Measurements from ENCODE around the gene CHRNA9. TPM values are rescaled to one million over a fixed set of nuclear protein-coding genes. Genes with fewer than 3 reads are reported as not detected.

The CHRNA9 gene
- total and polyA plus RNA-seq, 2 of the 4 experiments (the other 2 are of a cell fraction) = not detected

GRCh38 chr4:40372651-40373050, 37.5 kb downstream of the CHRNA9 start:
- no TSS peak for BruUV-seq (replicated peaks)
- H3K79me1 ChIP-seq (ENCODE audit: low read depth in 1 of 2, low read length in 2 of 2) = no peaks in the 10 kb centered on the region
- H3K56ac ChIP-seq (ENCODE audit: extremely low read depth, insufficient read depth, low read length) = no peak overlapping the region
- no peak overlapping the region for H2AFZ ChIP-seq (replicated peaks; ENCODE audit: low read length, poor library complexity)
- H3K23ac ChIP-seq (ENCODE audit: low read depth, low read length) = no peak overlapping the region
- ATAC-seq (ENCODE audit: low read depth) = no peak
- TF ChIP-seq, protein P1, sequence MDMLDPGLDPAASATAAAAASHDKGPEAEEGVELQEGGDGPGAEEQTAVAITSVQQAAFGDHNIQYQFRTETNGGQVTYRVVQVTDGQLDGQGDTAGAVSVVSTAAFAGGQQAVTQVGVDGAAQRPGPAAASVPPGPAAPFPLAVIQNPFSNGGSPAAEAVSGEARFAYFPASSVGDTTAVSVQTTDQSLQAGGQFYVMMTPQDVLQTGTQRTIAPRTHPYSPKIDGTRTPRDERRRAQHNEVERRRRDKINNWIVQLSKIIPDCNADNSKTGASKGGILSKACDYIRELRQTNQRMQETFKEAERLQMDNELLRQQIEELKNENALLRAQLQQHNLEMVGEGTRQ (IDR thresholded peaks at IDR 0.05; ENCODE audit: low read depth, low read length) = no peak
- TF ChIP-seq BHLHE40 (IDR thresholded peaks at IDR 0.05; ENCODE audit: low read depth, low read length) = no peak
- TF ChIP-seq SMC3 (IDR thresholded peaks at IDR 0.05; ENCODE audit: low read depth, low read length) = no peak
- TF ChIP-seq POLR2A (IDR thresholded peaks at IDR 0.05; ENCODE audit: low read depth, low read length) = no peak
- TF ChIP-seq, protein P2, sequence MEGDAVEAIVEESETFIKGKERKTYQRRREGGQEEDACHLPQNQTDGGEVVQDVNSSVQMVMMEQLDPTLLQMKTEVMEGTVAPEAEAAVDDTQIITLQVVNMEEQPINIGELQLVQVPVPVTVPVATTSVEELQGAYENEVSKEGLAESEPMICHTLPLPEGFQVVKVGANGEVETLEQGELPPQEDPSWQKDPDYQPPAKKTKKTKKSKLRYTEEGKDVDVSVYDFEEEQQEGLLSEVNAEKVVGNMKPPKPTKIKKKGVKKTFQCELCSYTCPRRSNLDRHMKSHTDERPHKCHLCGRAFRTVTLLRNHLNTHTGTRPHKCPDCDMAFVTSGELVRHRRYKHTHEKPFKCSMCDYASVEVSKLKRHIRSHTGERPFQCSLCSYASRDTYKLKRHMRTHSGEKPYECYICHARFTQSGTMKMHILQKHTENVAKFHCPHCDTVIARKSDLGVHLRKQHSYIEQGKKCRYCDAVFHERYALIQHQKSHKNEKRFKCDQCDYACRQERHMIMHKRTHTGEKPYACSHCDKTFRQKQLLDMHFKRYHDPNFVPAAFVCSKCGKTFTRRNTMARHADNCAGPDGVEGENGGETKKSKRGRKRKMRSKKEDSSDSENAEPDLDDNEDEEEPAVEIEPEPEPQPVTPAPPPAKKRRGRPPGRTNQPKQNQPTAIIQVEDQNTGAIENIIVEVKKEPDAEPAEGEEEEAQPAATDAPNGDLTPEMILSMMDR (conservative IDR thresholded peaks at IDR 0.05; ENCODE audit: low read depth, low read length) = no peak
- no peak for TF ChIP-seq FOS (IDR thresholded peaks at IDR 0.05; ENCODE audit: low read depth, low read length)
- no peak for TF ChIP-seq MXI1 (IDR thresholded peaks at IDR 0.05; ENCODE audit: borderline replicate concordance, low read depth, low read length)
- no peak for TF ChIP-seq MAZ (IDR thresholded peaks at IDR 0.05; ENCODE audit: borderline replicate concordance, low read depth, low read length)
- TF ChIP-seq CHD1 (IDR thresholded peaks at IDR 0.05; ENCODE audit: low read depth, low read length) = no peak
- TF ChIP-seq CEBPB (IDR thresholded peaks at IDR 0.05; ENCODE audit: low read depth, low read length) = no peak
- no peak for TF ChIP-seq MAFK (IDR thresholded peaks at IDR 0.05; ENCODE audit: low read depth, low read length)
- TF ChIP-seq RFX5 (IDR thresholded peaks at IDR 0.05; ENCODE audit: low read depth, low read length) = no peak
- no peak overlapping the region for H3K14ac ChIP-seq (replicated peaks; ENCODE audit: low read depth, low read length)
- no peaks in the 10 kb centered on the region for H3K9me3 ChIP-seq (ENCODE audit: control insufficient read depth, insufficient read depth, low read length)
- no peaks in the 10 kb centered on the region for H4K20me1 ChIP-seq (ENCODE audit: insufficient read depth, low read length)
- no peak overlapping the region for H4K5ac ChIP-seq (ENCODE audit: low read depth, low read length)
- no peak overlapping the region for H3K4ac ChIP-seq (ENCODE audit: low read depth, low read length)
- peaks cover 6% of the 10 kb centered on the region for H3K27me3 ChIP-seq (ENCODE audit: control insufficient read depth, insufficient read depth, low read length)
- H3K27ac ChIP-seq (ENCODE audit: insufficient read depth, low read length) = no peak overlapping the region
- in situ Hi-C loops (cut with MboI; ENCODE audit: low sequenced_read_pairs) = no loop called here
- H3K18ac ChIP-seq (ENCODE audit: low read depth, low read length) = no peak overlapping the region
- no peak overlapping the region for H2AK5ac ChIP-seq (ENCODE audit: low read depth, low read length)
- no peak overlapping the region for H2BK5ac ChIP-seq (ENCODE audit: low read depth, low read length, poor library complexity, severe bottlenecking)
- intact Hi-C loops (cut with micrococcal nuclease) = no loop called here
- H3K4me3 ChIP-seq (ENCODE audit: insufficient read depth, low read depth, low read length) = no peak overlapping the region
- H3K9me1 ChIP-seq (ENCODE audit: insufficient read depth, low read length) = no peaks in the 10 kb centered on the region
- H2BK120ac ChIP-seq (ENCODE audit: low read depth, low read length) = no peak overlapping the region
- POLR2A ChIA-PET (ENCODE audit: unreplicated experiment) = no interaction called here
- H2AK9ac ChIP-seq (replicated peaks; ENCODE audit: low read depth, low read length, poor library complexity) = no peak overlapping the region
- no peak overlapping the region for H2BK20ac ChIP-seq (ENCODE audit: low read depth, low read length)
- 40% methylated on average over 1 of the region's 3 CpGs; no CpG with 5 or more reads in 1 of the 2 experiments for WGBS, 2 experiments (ENCODE audit: extremely low coverage in 2 of 2, insufficient read length in 1 of 2)
- no peak overlapping the region for H4K8ac ChIP-seq (ENCODE audit: low read depth in 2 of 2, low read length in 2 of 2)
- H3K4me1 ChIP-seq (ENCODE audit: control insufficient read depth, insufficient read depth, low read length) = no peaks in the 10 kb centered on the region
- no peak overlapping the region for H2BK15ac ChIP-seq (ENCODE audit: low read depth, low read length)
- H4K91ac ChIP-seq (ENCODE audit: insufficient read depth, low read depth, low read length) = no peak overlapping the region
- dilution Hi-C loops (cut with HindIII; ENCODE audit: low sequenced_read_pairs, unreplicated experiment) = no loop called here
- H3K4me2 ChIP-seq (ENCODE audit: low read depth, low read length) = no peak overlapping the region
- DNase-seq = no peak
- CTCF ChIA-PET = no interaction called here
- H3K9ac ChIP-seq (ENCODE audit: low read depth, low read length) = no peak overlapping the region
- no peaks in the 10 kb centered on the region for H3K36me3 ChIP-seq (ENCODE audit: control insufficient read depth, insufficient read depth, low read length)

All from IMR-90 (cell line).